Mucosa of descending colon (tissue), 3 donors: ENCODE results near the gene EFCAB6. TPM values are rescaled to one million over a fixed set of nuclear protein-coding genes. Genes with fewer than 3 reads are reported as not detected.

Experiments
- ATAC-seq: fragments of 200-7000 bp; cut with Tn5 transposase; one replicate; pipeline ENCODE4 v1.9.1; 2020; ENCODE audit warnings: mild to moderate bottlenecking, moderate library complexity
- DNase-seq, 3 donors: peaks; one replicate each; pipeline ENCODE4 v3.0.0-alpha.2; 2020
- H3K36me3 ChIP-seq: fragments of 200-600 bp; one replicate; pipeline ENCODE4 v1.8.0; 2021; ENCODE audit warnings: low read depth, mild to moderate bottlenecking
- H3K4me1 ChIP-seq: fragments of 200-600 bp; one replicate; pipeline ENCODE4 v1.8.0; 2021; ENCODE audit warnings: low read depth, mild to moderate bottlenecking
- H3K4me3 ChIP-seq: fragments of 200-600 bp; one replicate; pipeline ENCODE4 v1.8.0; 2021; ENCODE audit warnings: mild to moderate bottlenecking
- H3K9me3 ChIP-seq: fragments of 200-600 bp; one replicate; pipeline ENCODE4 v1.8.0; 2021; ENCODE audit warnings: mild to moderate bottlenecking
- intact Hi-C, 2 donors: fragments of 100-400 bp; cut with DNase I in 1 of 2; cut with micrococcal nuclease in 1 of 2; formaldehyde crosslinking; loops; one replicate each; pipeline versions ENCODE4 v1.11.0 to v1.11.1; 2022; cut with DNase I, micrococcal nuclease
- total RNA-seq, 3 donors: library from RNA; stranded (reverse); fragmentation: NEBNext Ultra II Directional in 2 of 3; extraction: Animal tissue kit (Norgen Biotek cat#: 25700) in 2 of 3; gene quantifications; one replicate each; pipeline versions ENCODE4 v1.2.1 to v1.2.4, GENCODE V29; 2021 to 2023
- TF ChIP-seq, protein P1 (sequence below): fragments of 200-600 bp; IDR thresholded peaks from one replicate; pipeline ENCODE4 v1.8.0; 2022; ENCODE audit warnings: antibody characterized with exemption, mild to moderate bottlenecking
- donor health status: DM: no; HTN: no; CAD: no; lungs with moderate emphysema.
- donor health status: DM: no; HTN: no; CAD: no.
- donor health status: DM: no; HTN: yes; CAD: no.

Gene EFCAB6
- total RNA-seq, 3 donors from 2014 or later = 1.1 to 1.8 (median 1.7) TPM

GRCh38 chr22:43631846-43632245, 180.3 kb downstream of the EFCAB6 start:
- intact Hi-C loops = no loop called here

GRCh38 chr22:43631201-43631600, 180.9 kb downstream of the EFCAB6 start:
- no peak for ATAC-seq
- intact Hi-C loops = no loop called here
- DNase-seq = no peak
- TF ChIP-seq, protein P1, sequence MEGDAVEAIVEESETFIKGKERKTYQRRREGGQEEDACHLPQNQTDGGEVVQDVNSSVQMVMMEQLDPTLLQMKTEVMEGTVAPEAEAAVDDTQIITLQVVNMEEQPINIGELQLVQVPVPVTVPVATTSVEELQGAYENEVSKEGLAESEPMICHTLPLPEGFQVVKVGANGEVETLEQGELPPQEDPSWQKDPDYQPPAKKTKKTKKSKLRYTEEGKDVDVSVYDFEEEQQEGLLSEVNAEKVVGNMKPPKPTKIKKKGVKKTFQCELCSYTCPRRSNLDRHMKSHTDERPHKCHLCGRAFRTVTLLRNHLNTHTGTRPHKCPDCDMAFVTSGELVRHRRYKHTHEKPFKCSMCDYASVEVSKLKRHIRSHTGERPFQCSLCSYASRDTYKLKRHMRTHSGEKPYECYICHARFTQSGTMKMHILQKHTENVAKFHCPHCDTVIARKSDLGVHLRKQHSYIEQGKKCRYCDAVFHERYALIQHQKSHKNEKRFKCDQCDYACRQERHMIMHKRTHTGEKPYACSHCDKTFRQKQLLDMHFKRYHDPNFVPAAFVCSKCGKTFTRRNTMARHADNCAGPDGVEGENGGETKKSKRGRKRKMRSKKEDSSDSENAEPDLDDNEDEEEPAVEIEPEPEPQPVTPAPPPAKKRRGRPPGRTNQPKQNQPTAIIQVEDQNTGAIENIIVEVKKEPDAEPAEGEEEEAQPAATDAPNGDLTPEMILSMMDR = no peak
- no peaks in the 10 kb centered on the region for H3K4me1 ChIP-seq
- H3K4me3 ChIP-seq = no peak overlapping the region
- no peaks in the 10 kb centered on the region for H3K36me3 ChIP-seq
- no peaks in the 10 kb centered on the region for H3K9me3 ChIP-seq

More at GRCh38 chr22:43631846-43632245, 180.3 kb downstream of the EFCAB6 start:
- ATAC-seq (no peak), DNase-seq (no peak)
- Histone ChIP-seq H3K4me1 (no peaks in the 10 kb centered on the region), H3K36me3 (no peaks in the 10 kb centered on the region), H3K4me3 (no peak overlapping the region), H3K9me3 (no peaks in the 10 kb centered on the region)
- TF ChIP-seq, protein P1 = no peak

- intact Hi-C loops = no loop called here
- ATAC-seq (no peak), DNase-seq (no peak)
- Histone ChIP-seq H3K4me1 (no peaks in the 10 kb centered on the region), H3K9me3 (no peaks in the 10 kb centered on the region), H3K36me3 (no peaks in the 10 kb centered on the region), H3K4me3 (no peak overlapping the region)
- TF ChIP-seq, protein P1 = no peak
Observed at GRCh38 chr22:43630451-43630850, 181.7 kb downstream of the EFCAB6 start.

DNA sequence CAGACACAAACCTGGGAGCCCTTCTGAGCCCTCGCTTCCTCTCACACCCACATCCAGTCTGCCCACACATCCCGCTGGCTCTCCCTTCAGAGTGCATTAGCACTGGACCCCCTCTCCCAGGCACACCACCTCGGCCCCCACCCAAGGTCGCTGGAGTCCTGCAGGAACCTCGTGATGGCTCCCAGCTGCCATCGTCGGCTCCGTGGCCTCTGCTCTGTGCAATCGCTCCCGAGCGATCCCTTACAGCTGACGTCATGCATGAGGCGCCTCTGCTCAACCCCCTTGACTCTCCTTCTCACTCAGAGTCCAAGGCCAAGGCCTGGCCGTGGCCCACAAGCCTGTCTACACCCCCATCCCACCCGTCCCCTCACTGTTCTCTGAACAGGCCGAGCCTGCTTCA, 183.9 kb downstream of the EFCAB6 start:
- no peaks in the 10 kb centered on the region for H3K4me1 ChIP-seq
- DNase-seq (no peak), ATAC-seq (no peak)
- no peak overlapping the region for H3K4me3 ChIP-seq
- H3K9me3 ChIP-seq = no peaks in the 10 kb centered on the region
- no peaks in the 10 kb centered on the region for H3K36me3 ChIP-seq
- intact Hi-C loops = no loop called here
- TF ChIP-seq, protein P1 = no peak

DNA sequence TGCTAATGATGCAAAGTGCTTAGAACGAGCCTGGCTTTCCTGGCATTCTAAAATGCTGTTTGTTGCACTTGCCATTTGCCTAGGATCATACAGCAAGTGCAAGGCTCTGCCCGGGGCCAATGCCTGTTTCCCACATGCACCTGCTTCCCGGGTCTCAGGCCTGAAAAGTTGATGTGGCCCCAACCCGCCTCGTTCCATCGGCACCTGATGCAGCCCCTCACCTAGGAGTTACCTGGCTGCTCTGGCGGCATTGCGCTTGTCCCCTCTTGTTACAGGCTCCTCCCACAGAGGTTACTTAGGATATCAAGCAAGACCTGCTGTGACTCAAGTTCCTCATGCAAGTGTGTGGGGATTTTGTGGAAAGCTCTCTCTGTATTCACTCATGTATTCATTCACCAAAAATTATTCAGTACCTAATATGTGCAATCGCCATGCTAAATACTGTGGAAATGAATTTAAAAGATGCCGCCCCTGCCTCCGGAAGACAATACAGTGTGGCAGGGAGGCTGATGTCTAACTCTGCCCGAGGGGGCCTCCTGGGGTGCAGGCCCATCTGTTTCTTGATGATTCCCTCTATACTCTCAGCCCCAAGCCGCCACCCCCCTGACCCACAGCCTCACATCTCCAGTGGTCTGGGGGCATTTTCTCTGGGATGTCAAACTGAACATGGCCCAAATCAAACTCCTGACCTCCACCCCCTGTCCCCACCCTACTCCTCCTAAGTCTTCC, 184.5 kb downstream of the EFCAB6 start:
- DNase-seq (no peak), ATAC-seq (no peak)
- intact Hi-C loops = no loop called here
- TF ChIP-seq, protein P1 = no peak
- no peak overlapping the region for H3K4me3 ChIP-seq
- no peaks in the 10 kb centered on the region for H3K4me1 ChIP-seq
- no peaks in the 10 kb centered on the region for H3K9me3 ChIP-seq
- H3K36me3 ChIP-seq = no peaks in the 10 kb centered on the region

- Histone ChIP-seq H3K9me3 (no peaks in the 10 kb centered on the region), H3K4me1 (no peaks in the 10 kb centered on the region), H3K36me3 (no peaks in the 10 kb centered on the region), H3K4me3 (no peak overlapping the region)
- DNase-seq = no peak
- ATAC-seq = no peak
- intact Hi-C loops = no loop called here
- TF ChIP-seq, protein P1 = no peak
Observed at GRCh38 chr22:43625242-43625641, 186.9 kb downstream of the EFCAB6 start.
